SK-N-SH treated with all-trans-retinoic acid at 6 μM for 48 hours (cell line): ENCODE results near the gene CEP350.

Experiments used
- ATAC-seq: fragments of 200-7000 bp; cut with Tn5 transposase; 3 replicates; pipeline ENCODE4 v1.9.1; 2020; ENCODE audit warnings: mild to moderate bottlenecking, moderate library complexity
- ARNTL ChIP-seq: fragments of 450-650 bp; formaldehyde crosslinking; IDR thresholded peaks from 2 replicates; pipeline ENCODE4 v1.5.0; 2020; ENCODE audit warnings: low read depth, mild to moderate bottlenecking, moderate library complexity, borderline replicate concordance
- BACH2 ChIP-seq: fragments of 250-450 bp; sonication (Bioruptor Pico); IDR thresholded peaks from 2 replicates; pipeline ENCODE4 v1.9.0; 2021; ENCODE audit warnings: mild to moderate bottlenecking, borderline replicate concordance
- CSDC2 ChIP-seq: fragments of 250-450 bp; sonication (Bioruptor Pico); IDR thresholded peaks from 2 replicates; pipeline ENCODE4 v1.5.0; 2020; ENCODE audit warnings: mild to moderate bottlenecking, moderate library complexity
- ESRRG ChIP-seq: fragments of 250-450 bp; sonication (Bioruptor Pico); IDR thresholded peaks from 2 replicates; pipeline ENCODE4 v1.6.1; 2021; ENCODE audit warnings: mild to moderate bottlenecking
- GLIS3 ChIP-seq: fragments of 250-450 bp; sonication (Bioruptor Pico); IDR thresholded peaks from 2 replicates; pipeline ENCODE4 v1.5.0; 2020; ENCODE audit warnings: mild to moderate bottlenecking, moderate library complexity
- ISL1 ChIP-seq: fragments of 250-450 bp; sonication (Bioruptor Pico); IDR thresholded peaks from 2 replicates; pipeline ENCODE4 v2.1.2; 2022; ENCODE audit warnings: mild to moderate bottlenecking, moderate library complexity
- OSR1 ChIP-seq: fragments of 250-450 bp; sonication (Bioruptor Pico); IDR thresholded peaks from 2 replicates; pipeline ENCODE4 v1.8.0; 2022; ENCODE audit warnings: moderate library complexity, mild to moderate bottlenecking, inconsistent platforms
- PPARA ChIP-seq: fragments of 250-450 bp; sonication (Bioruptor Pico); IDR thresholded peaks from 2 replicates; pipeline ENCODE4 v1.5.0; 2020; ENCODE audit warnings: mild to moderate bottlenecking, borderline replicate concordance
- RARB ChIP-seq: fragments of 250-450 bp; sonication (Bioruptor Pico); IDR thresholded peaks from 2 replicates; pipeline ENCODE4 v1.8.0; 2021; ENCODE audit warnings: mild to moderate bottlenecking, moderate library complexity
- SNAI2 ChIP-seq: fragments of 250-450 bp; sonication (Bioruptor Pico); IDR thresholded peaks from 2 replicates; pipeline ENCODE4 v1.5.0; 2020; ENCODE audit warnings: mild to moderate bottlenecking, moderate library complexity
- TCF4 ChIP-seq: fragments of 250-450 bp; sonication (Bioruptor Pico); IDR thresholded peaks from 2 replicates; pipeline ENCODE4 v1.8.0; 2021; ENCODE audit warnings: mild to moderate bottlenecking, moderate library complexity, borderline replicate concordance
- ZC3H10 ChIP-seq: fragments of 250-450 bp; sonication (Bioruptor Pico); IDR thresholded peaks from 2 replicates; pipeline ENCODE4 v1.5.1; 2021; ENCODE audit warnings: mild to moderate bottlenecking, moderate library complexity
- ZFP3 ChIP-seq: fragments of 250-450 bp; sonication (Bioruptor Pico); IDR thresholded peaks from 2 replicates; pipeline ENCODE4 v1.5.0; 2020; ENCODE audit warnings: mild to moderate bottlenecking, moderate library complexity
- ZFP30 ChIP-seq: fragments of 450-650 bp; formaldehyde crosslinking; IDR thresholded peaks from 2 replicates; pipeline ENCODE4 v1.5.0; 2022; ENCODE audit warnings: mild to moderate bottlenecking, moderate library complexity
- ZNF565 ChIP-seq: fragments of 450-650 bp; formaldehyde crosslinking; conservative IDR thresholded peaks from 2 replicates; pipeline ENCODE4 v1.5.0; 2020; ENCODE audit warnings: low read depth, mild to moderate bottlenecking, moderate library complexity
- ZNF70 ChIP-seq: fragments of 450-650 bp; formaldehyde crosslinking; IDR thresholded peaks from 2 replicates; pipeline ENCODE4 v1.5.0; 2020; ENCODE audit warnings: mild to moderate bottlenecking, moderate library complexity
- TF ChIP-seq, protein P1 (sequence below): fragments of 250-450 bp; sonication (Bioruptor Pico); IDR thresholded peaks from 2 replicates; pipeline ENCODE4 v1.5.0; 2020; ENCODE audit warnings: mild to moderate bottlenecking, moderate library complexity
- TF ChIP-seq, protein P2 (sequence below): fragments of 250-450 bp; sonication (Bioruptor Pico); IDR thresholded peaks from 2 replicates; pipeline ENCODE4 v1.5.1; 2021; ENCODE audit warnings: mild to moderate bottlenecking, moderate library complexity
- TF ChIP-seq, protein P3 (sequence below): fragments of 250-450 bp; sonication (Bioruptor Pico); IDR thresholded peaks from 2 replicates; pipeline ENCODE4 v1.8.0; 2021; ENCODE audit warnings: low read depth, mild to moderate bottlenecking, moderate library complexity, borderline replicate concordance

Gene CEP350

DNA sequence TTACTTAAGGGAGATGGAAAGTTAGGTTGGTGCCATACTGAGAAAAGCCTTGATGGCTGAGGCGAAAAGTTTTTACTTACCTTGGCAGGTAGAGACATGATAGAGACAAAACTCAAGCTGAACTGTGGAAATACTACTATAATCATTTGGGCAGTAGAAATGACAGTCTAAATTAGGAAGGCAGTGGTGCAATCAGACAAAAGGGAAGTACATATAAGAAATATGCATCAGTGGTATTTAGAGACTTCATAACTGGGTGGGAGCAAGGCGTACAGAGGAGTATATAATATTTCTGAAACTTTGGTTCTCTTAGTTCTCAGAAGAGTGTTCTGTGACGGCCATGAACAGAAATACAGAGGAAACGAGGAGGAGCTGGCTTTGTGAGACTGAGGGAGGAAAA, 2.4 kb upstream of the CEP350 start:
- TF ChIP-seq BACH2: no peak
- no peak for TF ChIP-seq ZNF565
- no peak for TF ChIP-seq ZFP3 (CRISPR knock-in tag)
- TF ChIP-seq, protein P1, sequence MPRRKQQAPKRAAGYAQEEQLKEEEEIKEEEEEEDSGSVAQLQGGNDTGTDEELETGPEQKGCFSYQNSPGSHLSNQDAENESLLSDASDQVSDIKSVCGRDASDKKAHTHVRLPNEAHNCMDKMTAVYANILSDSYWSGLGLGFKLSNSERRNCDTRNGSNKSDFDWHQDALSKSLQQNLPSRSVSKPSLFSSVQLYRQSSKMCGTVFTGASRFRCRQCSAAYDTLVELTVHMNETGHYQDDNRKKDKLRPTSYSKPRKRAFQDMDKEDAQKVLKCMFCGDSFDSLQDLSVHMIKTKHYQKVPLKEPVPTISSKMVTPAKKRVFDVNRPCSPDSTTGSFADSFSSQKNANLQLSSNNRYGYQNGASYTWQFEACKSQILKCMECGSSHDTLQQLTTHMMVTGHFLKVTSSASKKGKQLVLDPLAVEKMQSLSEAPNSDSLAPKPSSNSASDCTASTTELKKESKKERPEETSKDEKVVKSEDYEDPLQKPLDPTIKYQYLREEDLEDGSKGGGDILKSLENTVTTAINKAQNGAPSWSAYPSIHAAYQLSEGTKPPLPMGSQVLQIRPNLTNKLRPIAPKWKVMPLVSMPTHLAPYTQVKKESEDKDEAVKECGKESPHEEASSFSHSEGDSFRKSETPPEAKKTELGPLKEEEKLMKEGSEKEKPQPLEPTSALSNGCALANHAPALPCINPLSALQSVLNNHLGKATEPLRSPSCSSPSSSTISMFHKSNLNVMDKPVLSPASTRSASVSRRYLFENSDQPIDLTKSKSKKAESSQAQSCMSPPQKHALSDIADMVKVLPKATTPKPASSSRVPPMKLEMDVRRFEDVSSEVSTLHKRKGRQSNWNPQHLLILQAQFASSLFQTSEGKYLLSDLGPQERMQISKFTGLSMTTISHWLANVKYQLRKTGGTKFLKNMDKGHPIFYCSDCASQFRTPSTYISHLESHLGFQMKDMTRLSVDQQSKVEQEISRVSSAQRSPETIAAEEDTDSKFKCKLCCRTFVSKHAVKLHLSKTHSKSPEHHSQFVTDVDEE: no peak
- no peak for TF ChIP-seq ISL1 (CRISPR knock-in tag)
- no peak for ATAC-seq

DNA sequence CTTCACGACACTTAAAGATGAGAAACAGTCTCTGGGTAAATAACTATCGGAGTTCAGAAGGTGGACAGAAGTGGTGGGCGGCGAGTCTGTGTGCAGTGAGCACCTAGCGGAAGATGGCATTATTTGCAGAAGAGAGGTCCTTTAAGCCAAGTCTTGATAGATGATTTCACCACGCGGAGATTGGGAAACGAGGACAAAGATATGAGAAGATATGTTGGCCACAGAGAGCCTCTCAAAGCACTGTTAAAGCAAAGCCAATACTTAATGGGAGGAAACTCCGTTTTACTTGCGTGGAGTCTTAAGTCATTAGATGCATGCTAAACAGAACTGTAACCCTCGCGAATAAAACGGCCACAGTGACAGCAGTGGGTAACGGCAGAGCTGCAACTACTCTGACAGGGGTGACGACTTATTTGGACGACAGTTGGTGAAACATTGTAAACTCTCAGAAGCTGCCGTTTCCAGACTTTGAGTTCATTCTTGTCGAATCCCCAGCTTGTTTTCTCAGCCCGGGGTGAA, 577 bp upstream of the CEP350 start:
- peak; percentile 57; the same call in 1 of the 2 replicates for TF ChIP-seq RARB
- no peak for TF ChIP-seq OSR1 (CRISPR knock-in tag)
- TF ChIP-seq, protein P2, sequence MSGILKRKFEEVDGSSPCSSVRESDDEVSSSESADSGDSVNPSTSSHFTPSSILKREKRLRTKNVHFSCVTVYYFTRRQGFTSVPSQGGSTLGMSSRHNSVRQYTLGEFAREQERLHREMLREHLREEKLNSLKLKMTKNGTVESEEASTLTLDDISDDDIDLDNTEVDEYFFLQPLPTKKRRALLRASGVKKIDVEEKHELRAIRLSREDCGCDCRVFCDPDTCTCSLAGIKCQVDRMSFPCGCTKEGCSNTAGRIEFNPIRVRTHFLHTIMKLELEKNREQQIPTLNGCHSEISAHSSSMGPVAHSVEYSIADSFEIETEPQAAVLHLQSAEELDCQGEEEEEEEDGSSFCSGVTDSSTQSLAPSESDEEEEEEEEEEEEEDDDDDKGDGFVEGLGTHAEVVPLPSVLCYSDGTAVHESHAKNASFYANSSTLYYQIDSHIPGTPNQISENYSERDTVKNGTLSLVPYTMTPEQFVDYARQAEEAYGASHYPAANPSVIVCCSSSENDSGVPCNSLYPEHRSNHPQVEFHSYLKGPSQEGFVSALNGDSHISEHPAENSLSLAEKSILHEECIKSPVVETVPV (CRISPR knock-in tag): no peak
- no peak for TF ChIP-seq ZNF70 (CRISPR knock-in tag)
- TF ChIP-seq ESRRG: no peak
- no peak for TF ChIP-seq GLIS3
- TF ChIP-seq ISL1 (CRISPR knock-in tag): no peak
- TF ChIP-seq, protein P1: no peak
- ATAC-seq: peak; percentile 41

DNA sequence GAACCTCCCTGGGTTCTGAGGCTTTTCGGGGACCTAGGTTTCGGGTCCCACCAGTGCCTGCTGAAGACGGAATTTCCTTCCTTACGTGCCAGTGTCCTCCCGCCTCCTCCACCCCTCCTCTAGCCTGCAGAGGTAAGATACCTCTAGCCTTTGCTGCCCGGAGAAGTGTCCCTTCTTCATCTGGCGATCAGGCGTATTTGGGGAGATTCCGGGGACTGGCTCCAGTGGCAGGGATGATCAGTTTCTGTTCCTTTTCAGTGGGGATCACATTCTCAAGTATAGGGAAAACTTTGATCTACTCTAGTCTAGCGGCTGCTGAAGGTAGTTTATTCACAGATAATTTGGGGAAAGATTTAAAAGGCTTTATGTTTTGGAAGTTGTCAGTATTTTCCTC, 674 bp downstream of the CEP350 start:
- ATAC-seq: peak; percentile 33
- TF ChIP-seq PPARA (CRISPR knock-in tag) (no peak), GLIS3 (no peak), TCF4 (CRISPR knock-in tag) (no peak), CSDC2 (CRISPR knock-in tag) (no peak), ZNF565 (no peak), ARNTL (CRISPR knock-in tag) (no peak), ESRRG (no peak), SNAI2 (CRISPR knock-in tag) (no peak), BACH2 (no peak)
- TF ChIP-seq, protein P3, sequence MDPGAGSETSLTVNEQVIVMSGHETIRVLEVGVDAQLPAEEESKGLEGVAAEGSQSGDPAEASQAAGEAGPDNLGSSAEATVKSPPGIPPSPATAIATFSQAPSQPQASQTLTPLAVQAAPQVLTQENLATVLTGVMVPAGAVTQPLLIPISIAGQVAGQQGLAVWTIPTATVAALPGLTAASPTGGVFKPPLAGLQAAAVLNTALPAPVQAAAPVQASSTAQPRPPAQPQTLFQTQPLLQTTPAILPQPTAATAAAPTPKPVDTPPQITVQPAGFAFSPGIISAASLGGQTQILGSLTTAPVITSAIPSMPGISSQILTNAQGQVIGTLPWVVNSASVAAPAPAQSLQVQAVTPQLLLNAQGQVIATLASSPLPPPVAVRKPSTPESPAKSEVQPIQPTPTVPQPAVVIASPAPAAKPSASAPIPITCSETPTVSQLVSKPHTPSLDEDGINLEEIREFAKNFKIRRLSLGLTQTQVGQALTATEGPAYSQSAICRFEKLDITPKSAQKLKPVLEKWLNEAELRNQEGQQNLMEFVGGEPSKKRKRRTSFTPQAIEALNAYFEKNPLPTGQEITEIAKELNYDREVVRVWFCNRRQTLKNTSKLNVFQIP (CRISPR knock-in tag): no peak

DNA sequence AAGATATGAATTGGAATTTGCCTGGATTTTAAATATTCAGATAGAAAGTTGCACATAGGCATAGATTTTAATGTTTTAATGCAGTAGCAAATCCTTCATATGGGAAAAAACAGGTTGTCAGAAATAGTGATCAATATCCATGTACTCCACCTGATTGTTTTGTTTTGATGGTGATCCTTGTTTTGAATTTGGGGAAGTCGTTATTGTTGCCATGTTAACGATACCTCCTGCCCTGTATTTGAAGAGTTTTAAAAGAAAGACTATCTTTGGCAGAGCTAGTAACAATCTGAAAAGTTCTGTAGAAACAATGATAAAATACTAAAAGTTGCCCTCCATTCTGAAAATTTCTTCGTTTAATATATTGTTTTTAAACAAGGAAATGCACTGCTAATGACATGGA, 1.1 kb downstream of the CEP350 start:
- no peak for ATAC-seq
- TF ChIP-seq ZC3H10 (no peak), ISL1 (CRISPR knock-in tag) (no peak), ZNF565 (no peak), ZFP30 (CRISPR knock-in tag) (no peak)
- TF ChIP-seq, protein P3 (CRISPR knock-in tag): no peak
